ENCODE measurements around the gene PPDPF. TPM values are rescaled to one million over a fixed set of nuclear protein-coding genes. Genes with fewer than 3 reads are reported as not detected.

Gene PPDPF
- total and polyA plus RNA-seq, 12 donors, result 186 to 433 (median 270) TPM

DNA sequence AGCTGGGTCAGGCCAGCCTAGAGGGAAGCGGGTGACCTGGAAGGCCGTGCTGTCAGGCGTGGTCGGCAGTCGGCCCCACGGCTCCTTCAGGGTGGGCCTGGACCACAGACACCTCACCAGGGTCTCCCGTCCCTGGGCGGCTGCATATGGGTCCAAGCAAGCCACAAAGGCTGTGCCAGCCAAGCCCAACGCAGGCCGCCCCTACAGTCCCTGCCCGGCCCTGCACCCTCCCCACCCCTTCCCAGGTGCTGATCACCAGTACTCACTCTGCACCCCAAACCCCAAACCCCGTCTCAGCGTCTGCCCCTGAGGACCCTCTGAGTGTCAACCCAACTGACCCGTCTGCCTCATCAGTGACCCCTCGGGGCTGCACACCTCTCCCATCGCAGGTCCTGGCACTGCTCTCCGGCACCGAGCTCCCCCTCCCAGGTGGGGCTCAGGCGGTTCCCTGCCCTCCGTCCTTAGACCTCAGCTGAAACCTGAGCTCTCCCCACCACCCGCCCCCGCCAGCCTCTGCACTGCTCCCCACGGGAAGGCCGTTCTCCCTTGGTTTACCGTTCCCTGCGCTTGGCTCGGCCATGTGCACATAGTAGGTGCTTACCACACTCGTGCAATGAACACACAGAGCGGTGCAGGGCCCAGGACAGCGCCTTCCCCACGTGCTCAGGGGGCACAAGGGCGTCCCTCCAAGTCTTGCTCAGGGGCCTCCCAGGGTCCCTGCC, 1.5 kb upstream of the PPDPF start:
- Histone ChIP-seq H3K9me3 (peaks cover 0 to 7% (median 0%) of the 10 kb centered on the region in 11 donors), H3K4me3 (peak overlapping the region in 9 of 10 donors; percentile 55 to 99 (median 75)), H3K27me3 (peaks cover 0 to 3% (median 0%) of the 10 kb centered on the region in 7 donors), H3K27ac (peak overlapping the region in 8 of 10 donors; percentile 90 to 97 (median 96)), H3K4me1 (peaks cover 14 to 39% (median 22%) of the 10 kb centered on the region in 9 donors), H3K36me3 (peaks cover 0 to 23% (median 4%) of the 10 kb centered on the region in 9 donors)
- 81 to 83% methylated on average over 32 of the region's 32 CpGs for WGBS, 2 donors
- ATAC-seq (peak in 1 of 8 donors; percentile 9), DNase-seq (peak in 1 of 2 donors; percentile 25)
- TF ChIP-seq CTCF (IDR thresholded peaks at IDR 0.05), result no peak
- intact Hi-C loops (cut with DNase I), result loop anchor here in 2 of 10 donors (2.0 to 5.0 kb wide), 2 partner anchors 76 to 77 kb away; no protein-coding TSS in a partner anchor

DNA sequence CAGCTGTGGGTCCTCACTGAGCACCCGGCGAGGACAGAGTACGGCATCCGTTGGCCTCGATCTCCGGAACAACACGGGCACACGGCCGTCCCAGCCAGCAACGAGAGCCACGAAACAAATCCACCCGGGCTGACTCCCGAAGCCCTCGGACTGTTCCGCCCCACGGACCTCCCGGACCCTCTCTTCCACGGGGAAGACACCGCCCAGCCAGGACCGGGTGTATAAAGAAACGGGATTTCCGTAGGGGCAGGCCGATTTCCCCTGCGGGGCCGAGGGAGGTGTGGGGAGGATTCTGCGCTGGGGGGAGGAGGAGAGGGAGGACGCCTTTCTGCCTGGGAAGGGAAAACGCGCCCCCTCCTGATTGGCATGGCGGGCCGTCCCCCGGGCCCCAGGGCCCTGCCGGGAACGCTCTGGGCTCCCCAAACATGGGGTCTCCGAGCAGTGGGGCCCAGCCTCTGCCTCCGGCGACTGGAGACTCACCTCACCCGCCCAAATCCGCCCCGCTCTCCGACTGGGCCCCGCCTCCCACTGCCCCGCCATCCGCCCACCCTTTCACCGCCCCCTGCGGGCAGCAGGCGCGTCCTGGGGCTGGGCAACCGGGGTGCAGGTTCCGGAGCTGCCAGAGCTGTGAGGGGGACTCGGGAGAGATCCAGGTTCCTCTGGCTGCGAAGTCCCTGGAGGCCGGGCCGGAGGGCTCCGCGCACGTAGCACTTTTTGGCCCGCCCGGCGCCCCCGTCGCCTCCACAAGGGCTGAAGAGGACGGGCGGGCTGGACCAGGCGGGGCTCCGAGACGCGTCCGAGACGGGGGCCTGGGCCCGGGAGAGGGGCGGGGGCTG, 679 bp upstream of the PPDPF start:
- WGBS, 2 donors, result 1% methylated on average over 72 of the region's 72 CpGs
- peak; percentile 71 to 79 for DNase-seq

GRCh38 chr20:63520934-63521601, 503 bp downstream of the PPDPF start:
- Histone ChIP-seq H3K27me3 (peaks cover 0 to 3% (median 0%) of the 10 kb centered on the region in 7 donors), H3K9me3 (peaks cover 0 to 7% (median 0%) of the 10 kb centered on the region in 11 donors), H3K4me1 (peaks cover 14 to 39% (median 22%) of the 10 kb centered on the region in 9 donors), H3K36me3 (peaks cover 0 to 23% (median 4%) of the 10 kb centered on the region in 9 donors), H3K4me3 (peak overlapping the region; percentile 55 to 99 (median 74)), H3K27ac (peak overlapping the region; percentile 90 to 100 (median 96))
- peak in 5 of 9 donors; percentile 5 to 38 (median 13) for TF ChIP-seq CTCF (IDR thresholded peaks at IDR 0.05)
- ATAC-seq (peak; percentile 17 to 72 (median 62)), DNase-seq (peak; percentile 65 to 75)
- intact Hi-C loops (cut with DNase I), result loop anchor here in 6 of 10 donors (1.0 to 10.0 kb wide), 4 partner anchors 24 to 76 kb away; no protein-coding TSS in a partner anchor
- 1 to 2% methylated on average over 44 to 63 of the region's 68 CpGs for WGBS, 2 donors

More for the DNA sequence above, 679 bp upstream of the PPDPF start:
- Histone ChIP-seq H3K27me3 (peaks cover 0 to 3% (median 0%) of the 10 kb centered on the region in 7 donors), H3K9me3 (peaks cover 0 to 7% (median 0%) of the 10 kb centered on the region in 11 donors), H3K4me3 (peak overlapping the region; percentile 55 to 99 (median 74)), H3K36me3 (peaks cover 0 to 23% (median 4%) of the 10 kb centered on the region in 9 donors), H3K4me1 (peaks cover 14 to 39% (median 22%) of the 10 kb centered on the region in 9 donors), H3K27ac (peak overlapping the region; percentile 90 to 100 (median 96))
- peak; percentile 56 to 77 (median 66) for ATAC-seq
- TF ChIP-seq CTCF (IDR thresholded peaks at IDR 0.05), result peak in 8 of 9 donors; percentile 18 to 68 (median 44)
- intact Hi-C loops (cut with DNase I), result loop anchor here in 7 of 10 donors (1.0 to 10.0 kb wide), 6 partner anchors 23 to 78 kb away; no protein-coding TSS in a partner anchor

Measured in heart right ventricle (tissue), 16 donors.